A549 treated with AZD2906 at 1 μM for 4 hours (cell line): Measurements from ENCODE around the gene CREM. TPM values are rescaled to one million over a fixed set of nuclear protein-coding genes. Genes with fewer than 3 reads are reported as not detected.

Experiments
- total RNA-seq: library from RNA; stranded (reverse); fragments of 200-300 nt; extraction: Qiagen RNA extraction; gene quantifications from 5 replicates; pipeline ENCODE4 v1.2.3, GENCODE V29; 2022

Gene CREM
- total RNA-seq, result 28.9 to 32.4 TPM (median 30.5 TPM) in 5 replicates

DNA sequence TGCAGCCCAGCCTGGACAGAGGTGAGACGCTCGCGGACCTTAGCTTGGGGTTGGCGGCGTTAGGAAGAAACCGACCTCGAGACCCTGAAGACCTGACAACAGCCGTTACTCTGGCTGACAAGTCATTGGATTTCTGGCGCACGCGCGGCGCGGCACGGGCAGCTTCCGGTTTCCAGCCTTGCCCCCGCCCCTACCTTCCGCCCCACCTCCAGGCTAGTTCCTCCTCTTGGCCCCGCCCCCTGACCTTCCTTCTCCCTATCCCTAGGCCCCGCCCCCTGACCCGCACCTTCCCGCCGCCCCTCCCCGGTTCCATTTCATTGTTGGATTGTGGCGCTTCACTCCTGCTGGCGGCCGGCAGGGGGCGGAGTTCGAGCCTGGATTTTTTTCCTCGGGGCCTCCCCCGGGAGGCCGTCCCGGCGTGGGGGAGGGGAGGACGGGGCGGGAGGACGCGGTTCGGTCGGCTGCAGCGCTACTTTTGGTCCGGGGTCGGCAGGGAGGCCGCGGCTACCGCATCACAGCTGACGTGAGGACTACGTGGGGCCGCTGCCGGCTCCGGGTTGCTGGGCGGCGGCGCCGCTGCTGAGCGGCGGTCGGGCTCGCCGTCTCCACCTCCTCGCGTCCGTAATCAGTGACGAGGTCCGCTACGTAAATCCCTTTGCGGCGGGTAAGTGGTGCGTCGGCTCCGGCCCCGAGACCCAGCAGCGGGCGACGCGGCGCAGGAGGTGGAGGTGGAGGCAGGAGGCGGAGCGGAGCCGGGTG, at the start of gene CREM:
TSS of gene CREM (plus strand) at position 317 of the 759 bp plus-strand sequence. CDS start 10,990 bp downstream, outside the sequence.

DNA sequence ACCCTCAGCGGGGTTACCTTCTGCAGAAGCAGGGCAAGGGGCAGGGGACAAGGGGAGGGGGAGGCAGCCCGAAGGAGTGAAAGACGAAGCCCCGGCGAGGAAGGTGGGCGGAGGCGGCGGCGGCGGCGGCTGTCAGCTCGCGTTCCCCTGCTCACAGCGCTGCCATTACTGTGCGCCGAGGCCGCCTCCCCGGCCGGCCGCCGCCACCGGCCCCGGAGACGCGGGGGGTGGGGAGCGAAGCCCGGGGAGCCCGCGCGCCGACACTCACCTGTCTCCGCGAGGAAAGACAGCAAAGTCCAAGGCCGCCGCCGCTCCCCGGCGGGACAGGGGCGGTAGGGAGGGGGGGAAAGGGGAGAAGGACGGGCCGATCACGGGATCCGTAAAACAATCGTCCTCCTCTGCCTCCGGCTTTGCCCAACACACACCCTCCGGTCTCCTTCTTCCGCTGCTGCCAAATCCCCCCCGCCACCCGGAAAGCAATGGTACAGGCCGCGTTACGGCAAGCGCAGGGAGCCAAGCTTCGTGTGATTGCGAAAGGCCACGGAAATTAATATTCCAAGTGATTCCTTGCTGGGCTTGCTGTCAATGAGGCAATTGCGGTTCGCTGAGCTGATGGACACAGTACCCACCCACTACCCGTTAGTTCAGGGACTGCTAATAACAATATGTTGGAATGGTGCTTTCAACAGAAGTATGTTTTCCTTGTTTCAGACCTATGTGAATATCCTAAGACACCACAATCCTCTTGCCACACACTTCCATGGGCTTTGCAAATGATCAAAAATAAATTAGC, 36.3 kb upstream of the CREM start, which contains the start of gene CUL2:
TSS of gene CUL2 (minus strand) at position 180 of the 793 bp plus-strand sequence. CDS start 19,024 bp downstream, outside the sequence.

Other genes starting within 250 kb of the CREM start
- gene CUL2, start 36.5 kb upstream of the CREM start, total RNA-seq, result 21.1 to 23.0 TPM (median 21.8 TPM) in 5 replicates
- gene CCNY, start 209.7 kb downstream of the CREM start, total RNA-seq, result 52.2 to 62.8 TPM (median 53.3 TPM) in 5 replicates